HepG2 (cell line): ENCODE results near the gene CREG2. TPM values are rescaled to one million over a fixed set of nuclear protein-coding genes. Genes with fewer than 3 reads are reported as not detected.

ENCODE experiments used
- CBFB ChIP-seq: sonication (generic); formaldehyde crosslinking; IDR thresholded peaks from 2 replicates; pipeline ENCODE4 v1.4.0; 2020; ENCODE audit warnings: missing genetic modification reagents
- ELF1 ChIP-seq: sonication (generic); formaldehyde crosslinking; IDR thresholded peaks from 2 replicates; pipeline ENCODE4 v1.4.0; 2020; ENCODE audit warnings: missing genetic modification reagents
- ERF ChIP-seq: IDR thresholded peaks from 2 replicates; pipeline ENCODE4 v1.6.1; 2018; ENCODE audit warnings: missing biosample characterization, missing genetic modification reagents
- GPN1 ChIP-seq: sonication (generic); formaldehyde crosslinking; IDR thresholded peaks from 2 replicates; pipeline ENCODE4 v1.5.1; 2020; ENCODE audit warnings: missing genetic modification reagents, borderline replicate concordance
- HIVEP1 ChIP-seq: sonication (generic); formaldehyde crosslinking; IDR thresholded peaks from 2 replicates; pipeline ENCODE4 v1.4.0; 2020; ENCODE audit warnings: mild to moderate bottlenecking, missing genetic modification reagents
- MAFG ChIP-seq: sonication (generic); formaldehyde crosslinking; IDR thresholded peaks from 2 replicates; pipeline ENCODE4 v1.5.1; 2020; ENCODE audit warnings: mild to moderate bottlenecking, missing genetic modification reagents
- MED8 ChIP-seq: sonication (generic); formaldehyde crosslinking; IDR thresholded peaks from 2 replicates; pipeline ENCODE4 v1.8.1; 2023; ENCODE audit warnings: mild to moderate bottlenecking, missing genetic modification reagents; ENCODE audit not compliant: insufficient replicate concordance
- ONECUT2 ChIP-seq: sonication (generic); formaldehyde crosslinking; IDR thresholded peaks from 2 replicates; pipeline ENCODE4 v1.4.0; 2020; ENCODE audit warnings: missing genetic modification reagents
- POLR2A ChIP-seq, 2 experiments: IDR thresholded peaks; 2 replicates each; pipeline ENCODE4 v1.6.1; 2011; ENCODE audit warnings: low read depth in 2 of 2, low read length in 2 of 2, mild to moderate bottlenecking in 1 of 2, moderate library complexity in 1 of 2; ENCODE audit not compliant: insufficient read depth in 1 of 2
- PRPF4 ChIP-seq: fragments of 200-400 bp; formaldehyde crosslinking; IDR thresholded peaks from 2 replicates; pipeline ENCODE4 v1.6.1; 2016; ENCODE audit warnings: low read length, low read depth; ENCODE audit not compliant: poor library complexity, severe bottlenecking
- RBM22 ChIP-seq: fragments of 200-400 bp; formaldehyde crosslinking; optimal IDR thresholded peaks from 2 replicates; pipeline ENCODE3; 2017; ENCODE audit warnings: mild to moderate bottlenecking, low read length, moderate library complexity
- RNF2 ChIP-seq: fragments of 450-650 bp; conservative IDR thresholded peaks from 2 replicates; pipeline ENCODE4 v1.6.1; 2016; ENCODE audit warnings: low read depth
- TCF12 ChIP-seq, 2 experiments: fragments of 450-650 bp in 1 of 2; sonication (generic) in 1 of 2; formaldehyde crosslinking in 1 of 2; IDR thresholded peaks; 2 replicates each; pipeline versions ENCODE4 v1.6.1 to v1.8.0; 2017 to 2022; ENCODE audit warnings: antibody characterized with exemption in 1 of 2, mild to moderate bottlenecking in 1 of 2, missing genetic modification reagents in 1 of 2, moderate library complexity in 1 of 2
- ZNF138 ChIP-seq: sonication (generic); formaldehyde crosslinking; IDR thresholded peaks from 2 replicates; pipeline ENCODE4 v1.5.0; 2020; ENCODE audit warnings: mild to moderate bottlenecking, low read depth, missing genetic modification reagents
- ZNF296 ChIP-seq: sonication (generic); formaldehyde crosslinking; conservative IDR thresholded peaks from 2 replicates; pipeline ENCODE4 v1.5.0; 2020; ENCODE audit warnings: mild to moderate bottlenecking, missing genetic modification reagents
- polyA plus RNA-seq, 8 experiments: library from polyadenylated mRNA; depleted of rRNA in 3 of 8; stranded (reverse) in 7 of 8; unstranded in 1 of 8; fragments of >200 nt; fragmentation: Illumina TruSeq in 4 of 8; extraction: Trizol in 4 of 8; gene quantifications; 2 replicates each; pipeline versions ENCODE4 v1.2.1 to v1.2.3, GENCODE V29; 2011 to 2016; ENCODE audit warnings: low read depth in 4 of 8, missing spikeins in 1 of 8, mixed read lengths in 1 of 8; ENCODE audit not compliant: insufficient read depth in 1 of 8
- total RNA-seq, 5 experiments: library from RNA; depleted of rRNA; stranded (reverse); fragments of >200 nt; fragmentation: Illumina TruSeq; extraction: Trizol; gene quantifications; 2 replicates each; pipeline ENCODE4 v1.2.3, GENCODE V29; 2016; ENCODE audit warnings: low read depth in 1 of 5
- TF ChIP-seq, protein P1 (sequence below): sonication (generic); formaldehyde crosslinking; IDR thresholded peaks from 2 replicates; pipeline ENCODE4 v1.8.1; 2023; ENCODE audit warnings: missing genetic modification reagents, mild to moderate bottlenecking, borderline replicate concordance
- TF ChIP-seq, protein P2 (sequence below): sonication (generic); formaldehyde crosslinking; IDR thresholded peaks from 2 replicates; pipeline ENCODE4 v1.4.0; 2020; ENCODE audit warnings: missing genetic modification reagents
- TF ChIP-seq, protein P3 (sequence below): IDR thresholded peaks from 2 replicates; pipeline ENCODE4 v1.6.1; 2016
- TF ChIP-seq, protein P4 (sequence below): IDR thresholded peaks from 2 replicates; pipeline ENCODE4 v1.6.1; 2012; ENCODE audit warnings: low read depth, low read length, improper control_type of control experiment
- TF ChIP-seq, protein P5 (sequence below): sonication (generic); formaldehyde crosslinking; IDR thresholded peaks from 2 replicates; pipeline ENCODE4 v1.8.0; 2022; ENCODE audit warnings: mild to moderate bottlenecking, missing genetic modification reagents, borderline replicate concordance
- TF ChIP-seq, protein P6 (sequence below): sonication (generic); formaldehyde crosslinking; IDR thresholded peaks from 2 replicates; pipeline ENCODE4 v1.5.0; 2020; ENCODE audit warnings: missing genetic modification reagents

Gene CREG2
- total and polyA plus RNA-seq, 2 of the 13 experiments (the other 11 are each of a cell fraction or from before 2014, with no cell fraction given), result 0.18 to 0.26 TPM

DNA sequence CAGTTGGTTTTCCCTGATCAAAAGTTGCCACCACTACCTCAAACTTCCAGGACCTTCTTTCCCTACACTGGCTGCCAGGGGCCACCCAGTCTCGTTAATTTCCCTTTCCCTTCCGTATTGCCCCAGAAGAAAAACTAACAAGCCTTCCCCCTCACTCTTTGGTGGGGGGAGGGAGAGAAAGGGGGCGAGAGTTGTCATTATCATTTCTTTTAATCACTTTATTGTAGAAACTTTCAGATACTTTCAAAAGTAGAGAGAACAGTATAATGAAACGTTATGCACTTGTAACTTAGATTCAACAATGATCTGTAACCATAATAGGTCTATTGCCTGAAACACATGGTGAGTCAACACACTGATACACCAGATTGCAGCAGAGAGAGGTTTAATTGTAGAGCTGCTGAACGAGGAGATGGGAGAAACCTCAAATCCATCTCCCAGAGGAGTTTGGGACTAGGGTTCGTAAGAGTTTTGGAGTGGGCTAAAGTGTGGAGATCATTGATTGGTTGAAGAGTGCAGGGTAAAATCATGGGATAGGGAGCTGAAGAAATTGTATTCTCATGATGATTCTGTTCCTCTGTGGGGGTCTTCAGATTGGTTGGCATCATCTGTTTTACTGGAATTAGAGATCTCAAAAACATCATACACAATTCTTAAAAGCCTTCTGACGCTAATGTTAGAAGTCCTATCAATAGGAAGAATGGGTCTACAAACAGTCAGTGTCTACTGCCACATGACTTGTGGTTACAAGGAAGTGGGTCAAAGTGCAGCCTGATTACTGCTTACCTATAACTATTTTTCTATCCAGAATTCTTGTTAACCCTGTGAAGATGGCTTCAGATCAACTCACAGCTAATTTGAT lies 76.2 kb downstream of the CREG2 start (continued):
- TF ChIP-seq CBFB (CRISPR knock-in tag) (no peak), ERF (CRISPR knock-in tag) (0 out of 2 replicates have a peak, but pooled peaks have one; percentile 18), ELF1 (peak; percentile 23; the same call in 1 of the 2 replicates), GPN1 (CRISPR knock-in tag) (no peak), PRPF4 (no peak), HIVEP1 (no peak), POLR2A (IDR thresholded peaks at IDR 0.05; ENCODE audit: insufficient read depth in 1 of 2, low read depth in 2 of 2, low read length in 2 of 2) (no peak), ONECUT2 (no peak), RNF2 (no peak), MED8 (no peak), MAFG (CRISPR knock-in tag) (no peak), RBM22 (no peak), ZNF296 (CRISPR knock-in tag) (no peak), TCF12 (IDR thresholded peaks at IDR 0.05) (no peak), TCF12 (CRISPR knock-in tag; IDR thresholded peaks at IDR 0.05) (no peak), ZNF138 (no peak)
- TF ChIP-seq, protein P1, sequence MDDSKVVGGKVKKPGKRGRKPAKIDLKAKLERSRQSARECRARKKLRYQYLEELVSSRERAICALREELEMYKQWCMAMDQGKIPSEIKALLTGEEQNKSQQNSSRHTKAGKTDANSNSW (CRISPR knock-in tag), result no peak
- TF ChIP-seq, protein P2, sequence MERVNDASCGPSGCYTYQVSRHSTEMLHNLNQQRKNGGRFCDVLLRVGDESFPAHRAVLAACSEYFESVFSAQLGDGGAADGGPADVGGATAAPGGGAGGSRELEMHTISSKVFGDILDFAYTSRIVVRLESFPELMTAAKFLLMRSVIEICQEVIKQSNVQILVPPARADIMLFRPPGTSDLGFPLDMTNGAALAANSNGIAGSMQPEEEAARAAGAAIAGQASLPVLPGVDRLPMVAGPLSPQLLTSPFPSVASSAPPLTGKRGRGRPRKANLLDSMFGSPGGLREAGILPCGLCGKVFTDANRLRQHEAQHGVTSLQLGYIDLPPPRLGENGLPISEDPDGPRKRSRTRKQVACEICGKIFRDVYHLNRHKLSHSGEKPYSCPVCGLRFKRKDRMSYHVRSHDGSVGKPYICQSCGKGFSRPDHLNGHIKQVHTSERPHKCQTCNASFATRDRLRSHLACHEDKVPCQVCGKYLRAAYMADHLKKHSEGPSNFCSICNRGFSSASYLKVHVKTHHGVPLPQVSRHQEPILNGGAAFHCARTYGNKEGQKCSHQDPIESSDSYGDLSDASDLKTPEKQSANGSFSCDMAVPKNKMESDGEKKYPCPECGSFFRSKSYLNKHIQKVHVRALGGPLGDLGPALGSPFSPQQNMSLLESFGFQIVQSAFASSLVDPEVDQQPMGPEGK (CRISPR knock-in tag), result peak; percentile 59; the same call in 1 of the 2 replicates
- TF ChIP-seq, protein P3, sequence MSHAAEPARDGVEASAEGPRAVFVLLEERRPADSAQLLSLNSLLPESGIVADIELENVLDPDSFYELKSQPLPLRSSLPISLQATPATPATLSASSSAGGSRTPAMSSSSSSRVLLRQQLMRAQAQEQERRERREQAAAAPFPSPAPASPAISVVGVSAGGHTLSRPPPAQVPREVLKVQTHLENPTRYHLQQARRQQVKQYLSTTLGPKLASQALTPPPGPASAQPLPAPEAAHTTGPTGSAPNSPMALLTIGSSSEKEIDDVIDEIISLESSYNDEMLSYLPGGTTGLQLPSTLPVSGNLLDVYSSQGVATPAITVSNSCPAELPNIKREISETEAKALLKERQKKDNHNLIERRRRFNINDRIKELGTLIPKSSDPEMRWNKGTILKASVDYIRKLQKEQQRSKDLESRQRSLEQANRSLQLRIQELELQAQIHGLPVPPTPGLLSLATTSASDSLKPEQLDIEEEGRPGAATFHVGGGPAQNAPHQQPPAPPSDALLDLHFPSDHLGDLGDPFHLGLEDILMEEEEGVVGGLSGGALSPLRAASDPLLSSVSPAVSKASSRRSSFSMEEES (CRISPR knock-in tag), result peak; percentile 90
- TF ChIP-seq, protein P4, sequence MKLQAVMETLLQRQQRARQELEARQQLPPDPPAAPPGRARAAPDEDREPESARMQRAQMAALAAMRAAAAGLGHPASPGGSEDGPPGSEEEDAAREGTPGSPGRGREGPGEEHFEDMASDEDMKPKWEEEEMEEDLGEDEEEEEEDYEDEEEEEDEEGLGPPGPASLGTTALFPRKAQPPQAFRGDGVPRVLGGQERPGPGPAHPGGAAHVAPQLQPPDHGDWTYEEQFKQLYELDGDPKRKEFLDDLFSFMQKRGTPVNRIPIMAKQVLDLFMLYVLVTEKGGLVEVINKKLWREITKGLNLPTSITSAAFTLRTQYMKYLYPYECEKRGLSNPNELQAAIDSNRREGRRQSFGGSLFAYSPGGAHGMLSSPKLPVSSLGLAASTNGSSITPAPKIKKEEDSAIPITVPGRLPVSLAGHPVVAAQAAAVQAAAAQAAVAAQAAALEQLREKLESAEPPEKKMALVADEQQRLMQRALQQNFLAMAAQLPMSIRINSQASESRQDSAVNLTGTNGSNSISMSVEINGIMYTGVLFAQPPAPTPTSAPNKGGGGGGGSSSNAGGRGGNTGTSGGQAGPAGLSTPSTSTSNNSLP, result peak; percentile 39
- TF ChIP-seq, protein P5, sequence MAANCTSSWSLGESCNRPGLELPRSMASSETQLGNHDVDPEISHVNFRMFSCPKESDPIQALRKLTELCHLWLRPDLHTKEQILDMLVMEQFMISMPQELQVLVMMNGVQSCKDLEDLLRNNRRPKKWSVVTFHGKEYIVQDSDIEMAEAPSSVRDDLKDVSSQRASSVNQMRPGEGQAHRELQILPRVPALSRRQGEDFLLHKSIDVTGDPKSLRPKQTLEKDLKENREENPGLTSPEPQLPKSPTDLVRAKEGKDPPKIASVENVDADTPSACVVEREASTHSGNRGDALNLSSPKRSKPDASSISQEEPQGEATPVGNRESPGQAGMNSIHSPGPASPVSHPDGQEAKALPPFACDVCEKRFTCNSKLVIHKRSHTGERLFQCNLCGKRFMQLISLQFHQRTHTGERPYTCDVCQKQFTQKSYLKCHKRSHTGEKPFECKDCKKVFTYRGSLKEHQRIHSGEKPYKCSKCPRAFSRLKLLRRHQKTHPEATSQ, result 0 out of 2 replicates have a peak, but pooled peaks have one; percentile 16
- TF ChIP-seq, protein P6, sequence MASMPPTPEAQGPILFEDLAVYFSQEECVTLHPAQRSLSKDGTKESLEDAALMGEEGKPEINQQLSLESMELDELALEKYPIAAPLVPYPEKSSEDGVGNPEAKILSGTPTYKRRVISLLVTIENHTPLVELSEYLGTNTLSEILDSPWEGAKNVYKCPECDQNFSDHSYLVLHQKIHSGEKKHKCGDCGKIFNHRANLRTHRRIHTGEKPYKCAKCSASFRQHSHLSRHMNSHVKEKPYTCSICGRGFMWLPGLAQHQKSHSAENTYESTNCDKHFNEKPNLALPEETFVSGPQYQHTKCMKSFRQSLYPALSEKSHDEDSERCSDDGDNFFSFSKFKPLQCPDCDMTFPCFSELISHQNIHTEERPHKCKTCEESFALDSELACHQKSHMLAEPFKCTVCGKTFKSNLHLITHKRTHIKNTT (CRISPR knock-in tag), result no peak
